SK-N-MC (cell line): Measurements from ENCODE around the gene CTBP2.

ENCODE experiments used
- EZH2 ChIP-seq: fragments of 200-600 bp; sonication (generic); IDR thresholded peaks from one replicate; pipeline ENCODE4 v1.6.1; 2017; ENCODE audit warnings: antibody characterized with exemption
- POLR2AphosphoS5 ChIP-seq: IDR thresholded peaks from 2 replicates; pipeline ENCODE4 v1.6.1; 2012; ENCODE audit warnings: mild to moderate bottlenecking, low read depth, low read length, borderline replicate concordance

DNA sequence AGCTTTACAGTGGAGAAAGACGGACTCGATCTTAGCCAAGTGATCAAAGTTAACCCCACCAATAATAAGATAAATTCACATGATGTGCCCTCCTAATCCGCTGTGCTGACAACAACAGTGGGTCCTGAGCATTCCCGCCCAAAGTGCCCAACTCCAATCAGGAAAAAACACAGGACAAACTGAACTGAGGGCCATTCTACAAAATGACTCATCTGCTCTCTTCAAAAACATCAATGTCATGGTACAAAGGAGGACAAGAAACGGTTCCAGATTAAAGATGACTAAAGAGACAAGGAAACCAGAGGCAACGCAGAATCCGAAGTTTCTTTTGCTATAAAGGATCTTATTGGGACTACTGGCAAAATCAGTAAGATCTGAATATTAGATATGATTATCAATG, 79.4 kb downstream of the CTBP2 start:
- TF ChIP-seq EZH2 = no peak
- TF ChIP-seq POLR2AphosphoS5 = no peak
